Stimulated activated CD8-positive, alpha-beta memory T cell treated with anti-CD3 and anti-CD28 coated beads, Interleukin-12 subunit alpha, Interleukin-12 subunit beta, amount 100 ng/mL, for 4 hours (primary cell): Measurements from ENCODE around the gene CANX.

Source experiments
- DNase-seq: peaks from one replicate; pipeline ENCODE4 v3.0.0-alpha.2; 2020; ENCODE audit warnings: low read depth

The CANX gene

GRCh38 chr5:179753971-179754370 is 55.2 kb downstream of the CANX start:
- no peak for DNase-seq

- DNase-seq = no peak
These were observed 56.3 kb downstream of the CANX start for GRCh38 chr5:179755022-179755421.

- no peak for DNase-seq
These were observed 60.2 kb downstream of the CANX start for GRCh38 chr5:179758955-179759354.

GRCh38 chr5:179759581-179760551 is 61.1 kb downstream of the CANX start:
- no peak for DNase-seq

- DNase-seq = no peak
These were observed 63.5 kb downstream of the CANX start for GRCh38 chr5:179762079-179762780.

- no peak for DNase-seq
These were observed 64.0 kb downstream of the CANX start for GRCh38 chr5:179762781-179763176.

- DNase-seq = no peak
These were observed 64.6 kb downstream of the CANX start for GRCh38 chr5:179763215-179763945.

GRCh38 chr5:179764056-179764455 is 65.3 kb downstream of the CANX start:
- DNase-seq = no peak

- no peak for DNase-seq
These were observed 66.6 kb downstream of the CANX start for GRCh38 chr5:179765400-179765799.

GRCh38 chr5:179766021-179766725 is 67.4 kb downstream of the CANX start:
- no peak for DNase-seq

- no peak for DNase-seq
These were observed 68.1 kb downstream of the CANX start for GRCh38 chr5:179766726-179767455.

- DNase-seq = no peak
These were observed 68.8 kb downstream of the CANX start for GRCh38 chr5:179767496-179768100.

GRCh38 chr5:179768326-179769085 is 69.7 kb downstream of the CANX start:
- DNase-seq = no peak

GRCh38 chr5:179769271-179769670 is 70.5 kb downstream of the CANX start:
- DNase-seq = no peak

GRCh38 chr5:179769796-179770195 is 71.0 kb downstream of the CANX start:
- no peak for DNase-seq

- no peak for DNase-seq
These were observed 72.6 kb downstream of the CANX start for GRCh38 chr5:179771311-179771895.

- no peak for DNase-seq
These were observed 73.6 kb downstream of the CANX start for GRCh38 chr5:179772351-179772750.

GRCh38 chr5:179773686-179774040 is 74.9 kb downstream of the CANX start:
- DNase-seq = no peak

GRCh38 chr5:179774442-179774841 is 75.7 kb downstream of the CANX start:
- no peak for DNase-seq
